GM19438 (cell line): ENCODE measurements around the gene ANTXR2.
A peak's percentile ranks its signal among the peaks of the same experiment; 100 is the strongest.
"Not testable (repeated sequence)": the region's sequence is repeated elsewhere in the genome, so short reads cannot be mapped to it uniquely, and the experiment has no call there.

Experiments
- ATAC-seq: cut with Tn5 transposase; IDR thresholded peaks from one replicate; pipeline ENCODE4 v1.9.1; 2021; ENCODE audit warnings: low read depth; ENCODE audit not compliant: unreplicated experiment

The ANTXR2 gene

GRCh38 chr4:80029364-80029763 is 43.7 kb downstream of the ANTXR2 start:
- ATAC-seq, result no peak

GRCh38 chr4:80027611-80028010 is 45.4 kb downstream of the ANTXR2 start:
- ATAC-seq, result no peak

- ATAC-seq, result no peak
Observed at GRCh38 chr4:80026100-80026499, 46.9 kb downstream of the ANTXR2 start.

GRCh38 chr4:80024335-80024734 is 48.7 kb downstream of the ANTXR2 start:
- no peak for ATAC-seq

GRCh38 chr4:80022282-80022681 is 50.7 kb downstream of the ANTXR2 start:
- no peak for ATAC-seq

GRCh38 chr4:80017125-80017854 is 55.7 kb downstream of the ANTXR2 start:
- ATAC-seq, result peak; percentile 70

DNA sequence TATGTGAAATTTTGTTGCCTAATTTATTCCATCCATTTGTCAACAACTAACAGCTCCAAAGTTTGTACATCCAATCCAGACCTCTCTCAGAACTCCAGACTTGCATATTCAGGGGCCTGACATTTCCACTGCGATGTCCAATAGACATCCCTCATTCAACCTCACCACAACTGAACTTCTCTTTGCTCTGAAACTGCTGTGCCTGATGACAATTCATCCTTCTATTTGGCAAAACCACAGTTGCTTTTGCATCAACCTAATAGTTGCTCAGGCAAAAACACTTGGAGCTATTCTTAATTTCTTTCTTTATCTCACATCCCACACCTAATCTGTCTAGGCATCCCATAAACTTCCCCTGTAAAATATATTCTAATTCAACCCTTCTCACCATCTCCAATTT is 56.5 kb downstream of the ANTXR2 start:
- ATAC-seq, result no peak

DNA sequence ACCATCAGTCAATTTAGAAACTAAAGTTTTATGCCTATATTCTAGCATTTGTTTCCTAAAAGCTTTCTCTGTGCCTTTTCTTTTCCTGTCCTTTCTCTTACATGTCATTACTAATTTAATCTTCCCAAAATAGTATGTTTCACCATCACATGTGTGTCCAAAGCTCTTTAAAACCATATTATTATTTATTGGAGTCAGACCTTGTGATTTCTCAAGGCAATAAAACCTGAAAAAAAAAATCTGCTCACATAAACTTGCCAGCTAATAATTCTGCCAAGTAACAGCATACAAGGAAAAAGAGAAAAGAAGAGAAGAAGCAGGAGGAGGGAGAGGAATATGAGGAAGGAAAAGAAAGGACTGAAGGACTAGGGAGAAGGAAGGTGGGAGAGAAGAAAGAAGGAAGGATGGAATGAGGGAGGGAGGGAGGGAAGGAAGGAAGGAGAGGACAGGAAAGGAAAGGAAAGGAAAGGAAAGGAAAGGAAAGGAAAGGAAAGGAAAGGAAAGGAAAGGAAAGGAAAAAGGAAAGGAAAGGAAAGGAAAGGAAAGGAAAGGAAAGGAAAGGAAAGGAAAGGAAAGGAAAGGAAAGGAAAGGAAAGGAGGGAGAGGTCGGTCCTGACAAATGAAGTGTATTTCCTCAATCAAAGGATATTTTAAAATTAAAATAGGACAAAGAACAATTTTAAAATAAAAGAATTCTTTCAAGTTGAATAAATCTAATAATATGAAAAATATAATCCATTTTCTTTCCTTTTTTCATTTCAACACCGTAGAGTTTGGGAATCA is 57.4 kb downstream of the ANTXR2 start:
- ATAC-seq, result no peak

DNA sequence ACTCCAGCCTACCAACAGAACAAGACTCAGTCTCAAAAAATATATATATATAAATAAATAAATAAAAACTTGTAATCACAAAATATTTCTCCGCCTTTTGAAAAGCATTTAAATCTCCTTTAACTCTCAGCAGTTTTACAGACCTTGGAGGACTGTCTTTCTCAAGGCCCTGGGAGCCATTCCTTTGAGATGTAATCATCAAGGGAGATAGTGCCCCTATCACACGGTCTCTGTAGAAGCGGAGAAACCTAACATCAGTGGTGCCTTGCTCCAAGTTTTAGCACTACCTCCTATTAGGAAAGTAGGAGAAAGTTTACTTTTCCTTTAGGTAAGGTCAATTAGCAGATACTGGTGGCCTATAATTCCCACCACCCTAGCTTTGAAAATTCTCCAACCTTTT is 58.5 kb downstream of the ANTXR2 start:
- no peak for ATAC-seq

DNA sequence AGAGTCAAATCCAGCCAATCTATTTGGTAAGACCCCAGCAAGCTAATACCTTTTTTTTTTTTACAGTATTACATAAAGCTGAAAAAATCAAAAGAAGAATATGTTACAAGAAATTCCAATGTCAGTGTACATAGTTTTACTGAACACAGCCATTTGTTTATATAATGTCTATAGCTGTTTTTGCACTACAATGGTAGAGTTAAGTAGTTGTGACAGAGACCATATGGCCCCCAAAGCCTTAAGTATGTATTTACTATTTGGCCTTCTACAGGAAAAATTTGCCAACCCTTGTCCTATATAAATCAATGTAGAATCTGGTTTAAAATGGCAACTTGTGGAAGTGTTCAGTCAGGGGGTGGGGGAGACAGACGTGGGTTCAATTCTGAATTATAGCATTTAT is 60.7 kb downstream of the ANTXR2 start:
- ATAC-seq, result no peak

DNA sequence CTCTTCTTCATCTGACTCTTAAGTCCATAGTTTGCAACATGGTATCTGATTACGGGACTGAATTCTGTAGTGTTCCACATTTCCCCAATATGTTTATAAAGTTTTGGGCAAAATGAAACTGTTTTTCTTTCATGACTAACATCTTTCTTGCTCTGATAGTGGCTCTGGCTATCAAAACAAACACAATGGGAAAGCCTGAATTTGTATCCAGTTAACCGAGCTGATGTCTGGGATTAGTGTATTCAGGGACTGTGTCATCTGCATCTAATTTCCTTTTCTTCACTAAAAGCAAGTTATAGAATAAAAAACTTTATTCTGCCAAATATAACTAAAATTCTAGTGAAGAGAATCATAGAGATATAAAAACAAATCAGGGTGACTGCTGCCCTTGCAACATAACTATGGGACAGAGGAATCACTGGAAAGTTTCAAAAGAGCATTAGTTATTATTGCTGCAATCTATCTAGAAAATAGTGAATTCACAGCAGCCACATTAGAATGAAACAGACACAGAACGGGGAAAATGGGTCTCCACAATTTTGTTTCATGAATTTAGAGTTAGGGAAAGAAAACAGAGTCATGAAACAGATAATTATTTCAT is 61.3 kb downstream of the ANTXR2 start:
- ATAC-seq, result no peak

- no peak for ATAC-seq
Observed at GRCh38 chr4:80010316-80010715, 62.7 kb downstream of the ANTXR2 start.

GRCh38 chr4:80009806-80010205 is 63.2 kb downstream of the ANTXR2 start:
- ATAC-seq, result no peak

- no peak for ATAC-seq
Observed at GRCh38 chr4:80008971-80009370, 64.1 kb downstream of the ANTXR2 start.

DNA sequence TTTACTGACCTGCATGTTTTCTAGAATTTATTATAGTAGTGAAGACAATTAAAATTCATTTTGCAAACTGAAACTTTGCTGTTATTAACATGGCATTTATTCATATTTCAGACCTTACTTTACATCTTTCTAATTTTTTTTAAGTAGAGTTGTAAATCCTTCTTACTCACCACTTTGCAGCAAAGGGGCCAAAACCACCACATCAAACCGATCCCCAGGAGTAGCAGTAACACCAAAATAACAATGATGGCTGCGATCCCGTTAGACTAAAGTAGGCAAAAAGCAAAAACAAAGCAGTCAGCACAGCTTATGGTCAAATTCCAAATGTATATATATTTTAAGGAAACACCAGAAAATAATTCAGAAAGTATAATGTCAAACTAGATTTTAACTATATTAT is 64.7 kb downstream of the ANTXR2 start:
- ATAC-seq, result no peak

DNA sequence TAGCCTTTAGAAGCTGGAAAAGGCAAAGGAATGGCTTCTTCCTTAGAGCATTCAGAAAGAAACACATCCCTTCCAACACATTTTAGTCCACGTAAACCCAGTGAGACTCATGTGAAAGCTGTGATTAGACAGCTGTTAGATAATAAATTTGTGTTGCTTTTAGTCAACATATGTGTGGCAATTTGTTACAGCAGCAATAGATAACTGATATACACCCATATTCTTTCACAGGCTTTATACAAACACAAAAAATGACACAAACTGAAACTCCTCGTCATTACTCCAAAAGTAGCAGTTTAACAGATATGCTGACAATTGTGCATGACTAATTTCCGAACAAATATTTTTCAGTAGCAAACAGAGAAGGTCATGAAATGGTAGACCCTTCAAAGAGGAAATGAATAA is 65.3 kb downstream of the ANTXR2 start:
- peak; percentile 71 for ATAC-seq

DNA sequence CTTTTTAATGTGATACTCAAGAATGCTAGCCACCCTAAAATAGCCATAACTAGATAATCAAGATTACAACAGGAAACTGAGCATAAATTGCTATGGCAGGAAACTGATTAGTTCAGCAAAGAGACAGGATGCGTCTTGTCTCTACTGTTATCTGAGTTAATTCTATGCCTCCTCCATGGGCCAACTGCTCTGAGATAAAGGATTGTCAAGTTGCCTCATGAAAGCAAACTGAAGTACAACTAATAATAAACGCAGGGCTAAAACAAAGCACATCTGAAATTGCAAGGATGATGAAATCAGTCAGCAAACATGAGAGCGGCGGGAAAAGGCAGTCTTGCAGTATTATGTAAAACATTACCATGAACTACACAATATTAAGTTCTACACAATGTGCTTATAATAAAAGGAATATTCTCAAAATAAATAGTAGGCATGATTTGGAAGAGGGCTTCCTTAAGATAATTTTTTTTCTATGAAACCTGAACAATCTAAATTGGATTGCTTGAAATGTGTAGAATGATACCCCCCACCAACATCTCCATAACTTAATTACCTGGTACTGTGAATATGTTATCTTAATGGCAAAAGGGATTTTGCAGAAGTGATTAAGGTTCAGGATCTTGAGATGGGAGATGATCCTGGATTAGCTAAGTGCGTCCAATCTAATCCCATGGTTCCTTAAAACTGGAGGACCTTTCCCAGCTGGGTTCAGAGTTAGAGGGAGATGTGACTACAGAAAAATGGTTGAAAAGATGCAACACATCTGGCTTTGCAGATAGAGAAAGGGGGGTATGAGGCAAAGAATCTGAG is 65.9 kb downstream of the ANTXR2 start:
- peak; percentile 6 for ATAC-seq

DNA sequence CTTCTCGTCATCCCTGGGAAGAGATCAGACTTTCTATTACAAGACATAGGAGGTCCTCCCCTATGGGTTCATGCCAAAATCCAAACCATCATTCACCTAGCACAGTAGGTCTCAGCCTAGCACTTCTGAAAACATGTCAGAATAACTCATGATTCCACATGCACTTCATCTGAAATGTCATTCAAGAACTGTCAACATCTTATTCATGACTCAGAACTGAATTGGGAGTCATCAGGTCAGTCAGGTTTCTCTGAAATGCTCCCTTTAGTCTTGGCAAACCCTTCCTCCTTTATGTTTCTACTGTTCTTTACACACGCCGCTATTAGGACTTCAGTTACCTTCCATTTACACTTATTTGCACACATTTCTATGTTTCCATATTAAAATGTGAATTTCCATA is 67.2 kb downstream of the ANTXR2 start:
- ATAC-seq, result no peak

- no peak for ATAC-seq
Observed at GRCh38 chr4:80004319-80004718, 68.7 kb downstream of the ANTXR2 start.

- ATAC-seq, result not testable (repeated sequence)
Observed at GRCh38 chr4:80002559-80002958, 70.5 kb downstream of the ANTXR2 start.

DNA sequence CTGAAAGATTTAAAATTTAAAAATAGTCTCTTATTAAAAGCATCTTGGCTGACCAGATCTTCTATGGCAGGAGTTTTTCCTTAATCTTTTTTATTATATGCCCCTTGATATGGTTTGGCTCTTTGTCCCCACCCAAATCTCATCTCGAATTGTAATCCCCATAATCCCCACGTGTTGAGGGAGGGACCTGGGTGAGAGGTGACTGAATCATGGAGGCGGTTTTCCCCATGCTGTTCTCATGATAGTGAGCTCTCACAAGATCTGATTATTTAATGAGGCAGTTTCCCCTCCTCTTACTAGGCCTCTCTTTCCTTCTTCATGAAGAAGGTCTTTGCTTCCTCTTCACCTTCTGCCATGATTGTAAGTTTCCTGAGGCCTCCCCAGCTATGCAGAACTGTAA is 74.0 kb downstream of the ANTXR2 start:
- not testable (repeated sequence) for ATAC-seq
